MM.1S (cell line): ENCODE measurements around the gene GCK.

Experiments
- DNase-seq: peaks from one replicate; pipeline ENCODE4 v3.0.0-alpha.2; 2015
- H2AFZ ChIP-seq: fragments of 300-600 bp; sonication (generic); 2 replicates; pipeline ENCODE4 v1.6.0; 2016; ENCODE audit warnings: antibody characterized with exemption, low read length
- H3F3A ChIP-seq: fragments of 300-600 bp; sonication (generic); 2 replicates; pipeline ENCODE4 v1.6.1; 2016; ENCODE audit warnings: mild to moderate bottlenecking, antibody characterized with exemption, low read length, moderate library complexity, mixed read lengths; ENCODE audit not compliant: insufficient read depth
- H3K27ac ChIP-seq: fragments of 300-600 bp; sonication (generic); 2 replicates; pipeline ENCODE4 v1.5.1; 2016; ENCODE audit warnings: mild to moderate bottlenecking, low read length
- H3K27me3 ChIP-seq: fragments of 300-600 bp; sonication (generic); replicated peaks from 2 replicates; pipeline ENCODE4 v1.6.0; 2016; ENCODE audit warnings: low read length; ENCODE audit not compliant: insufficient read depth
- H3K36me3 ChIP-seq: fragments of 300-600 bp; sonication (generic); replicated peaks from 2 replicates; pipeline ENCODE4 v1.6.1; 2016; ENCODE audit warnings: mild to moderate bottlenecking, low read length, mixed read lengths; ENCODE audit not compliant: insufficient read depth
- H3K4me1 ChIP-seq: fragments of 300-600 bp; sonication (generic); 2 replicates; pipeline ENCODE4 v1.6.1; 2016; ENCODE audit warnings: low read length, mixed read lengths
- H3K4me2 ChIP-seq: fragments of 300-600 bp; sonication (generic); 2 replicates; pipeline ENCODE4 v1.6.0; 2016; ENCODE audit warnings: low read depth, low read length
- H3K4me3 ChIP-seq: fragments of 300-600 bp; sonication (generic); 2 replicates; pipeline ENCODE4 v1.5.1; 2016; ENCODE audit warnings: low read length, mixed read lengths
- H3K79me2 ChIP-seq: fragments of 300-600 bp; sonication (generic); 2 replicates; pipeline ENCODE4 v1.6.1; 2016; ENCODE audit warnings: mixed run types, low read length, mixed read lengths
- H3K9ac ChIP-seq: fragments of 300-600 bp; sonication (generic); 2 replicates; pipeline ENCODE4 v1.6.1; 2016; ENCODE audit warnings: low read length, mixed read lengths
- H3K9me2 ChIP-seq: fragments of 300-600 bp; sonication (generic); replicated peaks from 2 replicates; pipeline ENCODE4 v1.6.1; 2016; ENCODE audit warnings: mild to moderate bottlenecking, low read length, mixed read lengths; ENCODE audit not compliant: insufficient read depth
- H3K9me3 ChIP-seq: fragments of 300-600 bp; sonication (generic); replicated peaks from 2 replicates; pipeline ENCODE4 v1.6.1; 2016; ENCODE audit warnings: mild to moderate bottlenecking, low read length, mixed read lengths; ENCODE audit not compliant: insufficient read depth
- H4K20me1 ChIP-seq: fragments of 300-600 bp; sonication (generic); 2 replicates; pipeline ENCODE4 v1.6.1; 2016; ENCODE audit warnings: mild to moderate bottlenecking, low read length, moderate library complexity, mixed read lengths; ENCODE audit not compliant: insufficient read depth
- CTCF ChIP-seq: fragments of 300-600 bp; sonication (generic); IDR thresholded peaks from 2 replicates; pipeline ENCODE4 v1.5.1; 2016; ENCODE audit warnings: antibody characterized with exemption, low read length, mixed read lengths
- EZH2 ChIP-seq: fragments of 300-600 bp; sonication (generic); optimal IDR thresholded peaks from 2 replicates; pipeline ENCODE3; 2017; ENCODE audit warnings: low read depth, mild to moderate bottlenecking, antibody characterized with exemption, low read length, mixed read lengths
- EZH2phosphoT487 ChIP-seq: fragments of 300-600 bp; sonication (generic); IDR thresholded peaks from 2 replicates; pipeline ENCODE4 v1.6.1; 2018; ENCODE audit warnings: antibody characterized with exemption, low read length

GCK gene

GRCh38 chr7:44157116-44158080 lies 31.8 kb downstream of the GCK start:
- no peak overlapping the region for H3K4me3 ChIP-seq
- no peak for TF ChIP-seq CTCF
- TF ChIP-seq EZH2, result no peak
- H3K9ac ChIP-seq, result no peak overlapping the region
- H3K36me3 ChIP-seq, result no peaks in the 10 kb centered on the region
- no peak for DNase-seq
- no peak overlapping the region for H3K27ac ChIP-seq
- H3K79me2 ChIP-seq, result no peaks in the 10 kb centered on the region
- H4K20me1 ChIP-seq, result no peaks in the 10 kb centered on the region
- H3K9me2 ChIP-seq, result no peaks in the 10 kb centered on the region
- H3K4me1 ChIP-seq, result no peaks in the 10 kb centered on the region
- H3K9me3 ChIP-seq, result no peaks in the 10 kb centered on the region
- H3F3A ChIP-seq, result no peaks in the 10 kb centered on the region
- H2AFZ ChIP-seq, result no peak overlapping the region
- H3K4me2 ChIP-seq, result no peak overlapping the region
- no peaks in the 10 kb centered on the region for H3K27me3 ChIP-seq

GRCh38 chr7:44156453-44157010 lies 32.7 kb downstream of the GCK start:
- no peak overlapping the region for H2AFZ ChIP-seq
- H3K4me2 ChIP-seq, result no peak overlapping the region
- H3K4me1 ChIP-seq, result no peaks in the 10 kb centered on the region
- H3F3A ChIP-seq, result no peaks in the 10 kb centered on the region
- no peak overlapping the region for H3K9ac ChIP-seq
- no peak for DNase-seq
- no peak overlapping the region for H3K4me3 ChIP-seq
- H3K27me3 ChIP-seq, result no peaks in the 10 kb centered on the region
- no peaks in the 10 kb centered on the region for H3K36me3 ChIP-seq
- TF ChIP-seq CTCF (no peak), EZH2 (no peak), EZH2phosphoT487 (no peak)
- no peaks in the 10 kb centered on the region for H3K9me2 ChIP-seq
- no peaks in the 10 kb centered on the region for H4K20me1 ChIP-seq
- H3K27ac ChIP-seq, result no peak overlapping the region
- no peaks in the 10 kb centered on the region for H3K79me2 ChIP-seq
- no peaks in the 10 kb centered on the region for H3K9me3 ChIP-seq

GRCh38 chr7:44155191-44156185 lies 33.8 kb downstream of the GCK start:
- H3K9ac ChIP-seq, result no peak overlapping the region
- H3K4me3 ChIP-seq, result no peak overlapping the region
- H3K9me3 ChIP-seq, result no peaks in the 10 kb centered on the region
- no peaks in the 10 kb centered on the region for H3K27me3 ChIP-seq
- no peak for TF ChIP-seq EZH2phosphoT487
- no peak for TF ChIP-seq EZH2
- TF ChIP-seq CTCF, result no peak
- no peak overlapping the region for H2AFZ ChIP-seq
- no peaks in the 10 kb centered on the region for H3K9me2 ChIP-seq
- H4K20me1 ChIP-seq, result no peaks in the 10 kb centered on the region
- no peaks in the 10 kb centered on the region for H3F3A ChIP-seq
- no peaks in the 10 kb centered on the region for H3K79me2 ChIP-seq
- H3K4me2 ChIP-seq, result no peak overlapping the region
- H3K36me3 ChIP-seq, result no peaks in the 10 kb centered on the region
- H3K27ac ChIP-seq, result no peak overlapping the region
- H3K4me1 ChIP-seq, result no peaks in the 10 kb centered on the region
- DNase-seq, result no peak
